SU-DHL-6 (cell line): Measurements from ENCODE around the gene FRAS1.

ENCODE experiments used
- H2AFZ ChIP-seq: fragments of 200-600 bp; sonication (generic); 2 replicates; pipeline ENCODE4 v1.6.1; 2014; ENCODE audit warnings: low read depth, mild to moderate bottlenecking, moderate library complexity, mixed read lengths, antibody characterized with exemption, low read length; ENCODE audit not compliant: severe bottlenecking
- H3F3A ChIP-seq: fragments of 200-600 bp; shearing (Covaris generic); 2 replicates; pipeline ENCODE4 v1.6.0; 2016; ENCODE audit warnings: antibody characterized with exemption, mild to moderate bottlenecking; ENCODE audit not compliant: insufficient read depth
- H3K27ac ChIP-seq: fragments of 200-600 bp; sonication (generic); 2 replicates; pipeline ENCODE4 v1.5.1; 2016; ENCODE audit warnings: low read depth, mild to moderate bottlenecking, low read length, moderate library complexity, mixed read lengths
- H3K27me3 ChIP-seq: fragments of 200-600 bp; sonication (generic), shearing (Covaris generic); 2 replicates; pipeline ENCODE4 v1.6.0; 2014; ENCODE audit warnings: mild to moderate bottlenecking, low read length
- H3K36me3 ChIP-seq: fragments of 200-600 bp; sonication (generic); 2 replicates; pipeline ENCODE4 v1.6.1; 2014; ENCODE audit warnings: mild to moderate bottlenecking, low read length, mixed read lengths
- H3K4me2 ChIP-seq: fragments of 300-600, 200-600 bp; shearing (Covaris generic), sonication (generic); 2 replicates; pipeline ENCODE4 v1.6.0; 2014; ENCODE audit warnings: low read length, low read depth, mild to moderate bottlenecking; ENCODE audit not compliant: poor library complexity, severe bottlenecking
- H3K4me3 ChIP-seq: fragments of 200-600 bp; sonication (generic); 2 replicates; pipeline ENCODE4 v1.5.1; 2014; ENCODE audit warnings: antibody characterized with exemption, low read length, mild to moderate bottlenecking, mixed read lengths; ENCODE audit not compliant: insufficient read depth, poor library complexity, severe bottlenecking
- H3K79me2 ChIP-seq: fragments of 200-600 bp; sonication (generic); 2 replicates; pipeline ENCODE4 v1.6.1; 2014; ENCODE audit warnings: mild to moderate bottlenecking, low read length, moderate library complexity; ENCODE audit not compliant: insufficient read depth
- H3K9ac ChIP-seq: fragments of 200-600 bp; sonication (generic); 2 replicates; pipeline ENCODE4 v1.7.0; 2014; ENCODE audit warnings: mild to moderate bottlenecking, low read length
- H3K9me2 ChIP-seq: fragments of 200-600 bp; sonication (generic); replicated peaks from 2 replicates; pipeline ENCODE4 v1.6.1; 2014; ENCODE audit warnings: low read length; ENCODE audit not compliant: insufficient read depth
- H3K9me3 ChIP-seq: fragments of 200-600 bp; sonication (generic); 2 replicates; pipeline ENCODE4 v1.6.1; 2014; ENCODE audit warnings: low read length, mixed read lengths; ENCODE audit not compliant: insufficient read depth
- H4K20me1 ChIP-seq: fragments of 200-600 bp; sonication (generic); 2 replicates; pipeline ENCODE4 v1.6.1; 2014; ENCODE audit warnings: low read depth, mild to moderate bottlenecking, antibody characterized with exemption, low read length, moderate library complexity, mixed read lengths
- CTCF ChIP-seq: fragments of 200-600 bp; sonication (generic); IDR thresholded peaks from one replicate; pipeline ENCODE4 v1.5.1; 2017; ENCODE audit warnings: antibody characterized with exemption, mild to moderate bottlenecking, low read length, moderate library complexity; ENCODE audit not compliant: insufficient read depth, poor library complexity, severe bottlenecking
- EZH2phosphoT487 ChIP-seq: fragments of 200-600 bp; sonication (generic), shearing (Covaris generic); conservative IDR thresholded peaks from 2 replicates; pipeline ENCODE4 v1.6.1; 2018; ENCODE audit warnings: mild to moderate bottlenecking, antibody characterized with exemption, low read length, moderate library complexity, mixed read lengths

FRAS1 gene

GRCh38 chr4:78377555-78377954, 320.4 kb downstream of the FRAS1 start:
- Histone ChIP-seq H3F3A (no peaks in the 10 kb centered on the region), H3K27me3 (no peaks in the 10 kb centered on the region), H3K36me3 (no peaks in the 10 kb centered on the region), H4K20me1 (no peaks in the 10 kb centered on the region), H3K27ac (no peak overlapping the region), H3K4me2 (no peak overlapping the region), H3K4me3 (no peak overlapping the region), H3K9me3 (no peaks in the 10 kb centered on the region), H3K79me2 (no peaks in the 10 kb centered on the region), H3K9ac (no peak overlapping the region), H2AFZ (no peak overlapping the region), H3K9me2 (no peaks in the 10 kb centered on the region)
- TF ChIP-seq CTCF (no peak), EZH2phosphoT487 (no peak)

GRCh38 chr4:78379040-78379439, 321.9 kb downstream of the FRAS1 start:
- Histone ChIP-seq H3K9me3 (no peaks in the 10 kb centered on the region), H3K27ac (no peak overlapping the region), H3K36me3 (no peaks in the 10 kb centered on the region), H3K79me2 (no peaks in the 10 kb centered on the region), H3K27me3 (no peaks in the 10 kb centered on the region), H3K4me3 (no peak overlapping the region), H3K9me2 (no peaks in the 10 kb centered on the region), H2AFZ (no peak overlapping the region), H4K20me1 (no peaks in the 10 kb centered on the region), H3F3A (no peaks in the 10 kb centered on the region), H3K9ac (no peak overlapping the region), H3K4me2 (no peak overlapping the region)
- TF ChIP-seq CTCF, result no peak

GRCh38 chr4:78379991-78380729, 323.0 kb downstream of the FRAS1 start:
- TF ChIP-seq CTCF (no peak), EZH2phosphoT487 (no peak)
- H3K9ac ChIP-seq, result no peak overlapping the region
- no peak overlapping the region for H3K4me2 ChIP-seq
- no peaks in the 10 kb centered on the region for H3K9me3 ChIP-seq
- no peak overlapping the region for H2AFZ ChIP-seq
- H4K20me1 ChIP-seq, result no peaks in the 10 kb centered on the region
- no peak overlapping the region for H3K4me3 ChIP-seq
- no peaks in the 10 kb centered on the region for H3F3A ChIP-seq
- H3K36me3 ChIP-seq, result no peaks in the 10 kb centered on the region
- H3K27ac ChIP-seq, result no peak overlapping the region
- no peaks in the 10 kb centered on the region for H3K27me3 ChIP-seq
- H3K9me2 ChIP-seq, result no peaks in the 10 kb centered on the region
- H3K79me2 ChIP-seq, result no peaks in the 10 kb centered on the region
